ENCODE data around the gene DAB2IP.

The DAB2IP gene

GRCh38 chr9:121700832-121701419 lies 49.5 kb downstream of the DAB2IP start:
- no peak for DNase-seq (ENCODE audit: low read depth in 1 of 2, low spot score in 1 of 2)

- DNase-seq (ENCODE audit: low read depth in 1 of 2, low spot score in 1 of 2) = no peak
Measured at GRCh38 chr9:121701736-121702261, 50.4 kb downstream of the DAB2IP start.

GRCh38 chr9:121703014-121703734 lies 51.7 kb downstream of the DAB2IP start:
- DNase-seq (ENCODE audit: low read depth in 1 of 2, low spot score in 1 of 2) = no peak

- no peak for DNase-seq (ENCODE audit: low read depth in 1 of 2, low spot score in 1 of 2)
Measured at GRCh38 chr9:121704281-121704680, 52.8 kb downstream of the DAB2IP start.

- DNase-seq (ENCODE audit: low read depth in 1 of 2, low spot score in 1 of 2) = no peak
Measured at GRCh38 chr9:121706149-121706750, 54.8 kb downstream of the DAB2IP start.

- DNase-seq (ENCODE audit: low read depth in 1 of 2, low spot score in 1 of 2) = no peak
Measured at GRCh38 chr9:121707477-121708424, 56.3 kb downstream of the DAB2IP start.

- DNase-seq (ENCODE audit: low read depth in 1 of 2, low spot score in 1 of 2) = no peak
Measured at GRCh38 chr9:121708768-121709488, 57.5 kb downstream of the DAB2IP start.

GRCh38 chr9:121709798-121710197 lies 58.4 kb downstream of the DAB2IP start:
- no peak for DNase-seq (ENCODE audit: low read depth in 1 of 2, low spot score in 1 of 2)

GRCh38 chr9:121711281-121711680 lies 59.8 kb downstream of the DAB2IP start:
- DNase-seq (ENCODE audit: low read depth in 1 of 2, low spot score in 1 of 2) = no peak

GRCh38 chr9:121711797-121712196 lies 60.4 kb downstream of the DAB2IP start:
- no peak for DNase-seq (ENCODE audit: low read depth in 1 of 2, low spot score in 1 of 2)

- no peak for DNase-seq (ENCODE audit: low read depth in 1 of 2, low spot score in 1 of 2)
Measured at GRCh38 chr9:121713400-121714070, 62.1 kb downstream of the DAB2IP start.

- DNase-seq (ENCODE audit: low read depth in 1 of 2, low spot score in 1 of 2) = no peak
Measured at GRCh38 chr9:121714075-121714705, 62.8 kb downstream of the DAB2IP start.

- DNase-seq (ENCODE audit: low read depth in 1 of 2, low spot score in 1 of 2) = no peak
Measured at GRCh38 chr9:121714873-121715272, 63.4 kb downstream of the DAB2IP start.

- DNase-seq (ENCODE audit: low read depth in 1 of 2, low spot score in 1 of 2) = no peak
Measured at GRCh38 chr9:121717141-121717991, 65.9 kb downstream of the DAB2IP start.

GRCh38 chr9:121718084-121718483 lies 66.7 kb downstream of the DAB2IP start:
- no peak for DNase-seq (ENCODE audit: low read depth in 1 of 2, low spot score in 1 of 2)

- no peak for DNase-seq (ENCODE audit: low read depth in 1 of 2, low spot score in 1 of 2)
Measured at GRCh38 chr9:121718501-121718900, 67.1 kb downstream of the DAB2IP start.

GRCh38 chr9:121720311-121721057 lies 69.0 kb downstream of the DAB2IP start:
- DNase-seq (ENCODE audit: low read depth in 1 of 2, low spot score in 1 of 2) = no peak

GRCh38 chr9:121721058-121721350 lies 69.6 kb downstream of the DAB2IP start:
- DNase-seq (ENCODE audit: low read depth in 1 of 2, low spot score in 1 of 2) = no peak

All from stimulated activated CD4-positive, alpha-beta T cell treated with anti-CD3 and anti-CD28 coated beads, Interleukin-15, amount 100 ng/mL, for 1 hour (primary cell).